ENCODE data around the gene INPP4B.

INPP4B gene

DNA sequence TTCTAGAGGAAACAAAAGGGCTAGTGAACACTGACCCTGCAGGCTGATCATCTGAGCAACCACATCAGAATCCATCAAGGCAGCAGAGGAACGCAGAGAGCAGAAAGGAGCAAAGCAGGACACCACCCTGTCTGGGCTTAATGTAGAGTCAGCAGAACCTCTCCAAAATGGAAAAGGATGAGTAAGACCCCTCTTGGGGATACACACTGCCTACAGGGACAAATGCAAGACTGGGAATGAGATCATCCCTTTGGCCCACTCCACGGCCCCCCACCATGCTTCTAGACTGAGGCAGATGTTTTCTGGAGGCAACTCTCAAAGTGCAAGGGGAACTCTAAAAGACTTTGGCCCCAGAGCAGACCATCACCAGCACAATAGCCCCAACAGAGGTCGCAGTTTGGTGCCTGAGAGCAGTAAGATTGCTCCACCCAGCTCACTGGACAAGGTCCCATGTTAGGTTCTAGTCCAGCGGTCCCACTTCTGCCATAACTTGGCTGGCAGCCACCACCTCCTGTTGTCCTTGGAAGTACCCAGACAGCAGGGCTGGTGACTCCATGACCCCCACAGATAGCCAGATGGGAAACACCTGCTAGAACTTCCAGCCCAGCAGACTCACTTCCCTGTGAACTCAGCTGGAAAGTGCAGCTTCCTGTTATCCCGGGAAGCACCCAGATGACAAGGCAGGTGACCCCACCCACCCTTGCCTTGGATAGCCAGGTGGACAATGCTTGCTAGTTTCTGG is 372.7 kb downstream of the INPP4B start:
- DNase-seq (ENCODE audit: low read depth): no peak

DNA sequence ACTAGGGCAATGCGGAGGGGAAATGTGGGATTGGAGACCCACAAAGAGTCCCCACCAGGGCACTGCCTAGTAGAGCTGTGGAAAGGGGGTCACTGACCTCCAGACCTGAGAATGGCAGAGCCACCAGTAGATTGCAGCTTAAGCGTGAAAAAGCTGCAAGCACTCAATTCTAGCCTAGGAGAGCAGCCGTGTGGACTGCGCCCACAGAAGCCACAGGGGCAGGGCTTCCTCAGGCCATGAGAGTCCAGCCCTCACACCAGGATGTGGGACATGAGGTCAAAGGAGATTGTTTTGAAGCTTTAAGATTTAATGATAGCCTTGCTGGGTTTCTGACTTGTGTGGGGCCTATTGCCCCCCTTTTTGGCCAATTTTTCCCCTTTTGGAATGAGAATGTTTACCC is 379.0 kb downstream of the INPP4B start:
- DNase-seq (ENCODE audit: low read depth): no peak

DNA sequence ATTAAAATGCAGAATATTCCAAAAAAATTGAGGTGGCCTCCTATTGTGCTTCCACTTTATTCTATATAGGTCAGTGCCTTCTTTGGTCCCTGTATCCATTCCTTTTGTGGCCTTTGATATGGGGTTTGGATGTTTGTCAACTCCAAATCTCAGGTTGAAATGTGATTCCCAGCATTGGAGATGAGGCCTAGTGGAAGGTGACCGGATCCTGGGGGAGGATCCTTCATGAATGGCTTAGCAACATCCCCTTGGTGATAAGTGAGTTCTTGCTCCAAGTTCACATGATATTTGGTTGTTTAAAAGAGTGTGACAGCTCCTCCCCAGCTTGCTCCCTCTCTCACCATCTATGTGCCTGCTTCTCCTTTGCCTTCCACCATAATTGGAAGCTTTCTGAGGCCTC is 380.6 kb downstream of the INPP4B start:
- no peak for DNase-seq (ENCODE audit: low read depth)

DNA sequence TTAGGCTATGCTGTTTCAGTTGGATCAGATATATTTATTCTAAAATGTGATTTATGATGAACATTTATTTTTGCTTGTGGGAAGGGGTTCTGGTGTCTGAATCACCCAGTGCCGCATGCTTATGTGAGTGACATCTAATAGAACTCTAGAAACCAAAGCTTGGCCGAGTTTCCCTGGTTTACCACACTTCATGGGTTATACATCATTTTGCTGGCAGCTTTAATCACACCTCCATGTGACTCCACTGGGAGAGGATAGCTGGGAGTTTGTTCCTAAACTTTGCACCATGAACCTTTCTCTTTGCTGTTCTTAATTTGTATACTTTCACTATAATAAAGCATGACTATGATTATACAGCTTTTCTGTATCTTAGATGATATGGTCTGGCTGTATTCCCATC is 382.9 kb downstream of the INPP4B start:
- no peak for DNase-seq (ENCODE audit: low read depth)

DNA sequence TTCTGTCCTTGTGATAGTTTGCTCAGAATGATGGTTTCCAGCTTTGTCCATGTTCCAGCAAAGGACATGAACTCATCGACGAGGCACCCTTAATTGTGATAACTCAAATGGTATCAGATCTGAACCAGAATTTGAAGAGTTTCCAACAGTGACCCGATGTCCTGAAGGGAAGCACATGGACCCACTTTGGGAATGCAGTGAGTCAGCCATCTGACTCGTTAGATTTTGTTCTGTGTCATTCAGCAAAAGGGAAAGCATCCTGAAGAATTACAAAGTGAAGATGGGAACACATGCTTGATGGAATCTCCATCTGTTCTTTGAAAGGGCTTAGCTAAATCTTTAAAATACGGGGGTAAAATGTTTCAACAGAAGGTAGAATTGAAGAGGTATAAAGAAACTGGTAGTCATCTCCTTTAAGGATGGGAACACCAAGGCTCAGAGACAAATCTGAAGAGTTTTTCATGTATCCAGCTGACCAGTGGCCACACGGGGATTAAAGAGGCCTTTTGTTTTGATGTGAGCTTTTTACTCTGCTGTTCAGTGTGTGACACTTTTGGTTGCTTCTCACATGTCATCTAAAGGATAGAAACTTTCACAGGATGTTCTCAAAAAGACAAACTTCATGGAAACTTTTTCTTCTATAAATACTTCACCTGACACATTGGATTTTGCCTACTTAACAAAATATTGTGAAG is 393.8 kb downstream of the INPP4B start:
- no peak for DNase-seq (ENCODE audit: low read depth)

DNA sequence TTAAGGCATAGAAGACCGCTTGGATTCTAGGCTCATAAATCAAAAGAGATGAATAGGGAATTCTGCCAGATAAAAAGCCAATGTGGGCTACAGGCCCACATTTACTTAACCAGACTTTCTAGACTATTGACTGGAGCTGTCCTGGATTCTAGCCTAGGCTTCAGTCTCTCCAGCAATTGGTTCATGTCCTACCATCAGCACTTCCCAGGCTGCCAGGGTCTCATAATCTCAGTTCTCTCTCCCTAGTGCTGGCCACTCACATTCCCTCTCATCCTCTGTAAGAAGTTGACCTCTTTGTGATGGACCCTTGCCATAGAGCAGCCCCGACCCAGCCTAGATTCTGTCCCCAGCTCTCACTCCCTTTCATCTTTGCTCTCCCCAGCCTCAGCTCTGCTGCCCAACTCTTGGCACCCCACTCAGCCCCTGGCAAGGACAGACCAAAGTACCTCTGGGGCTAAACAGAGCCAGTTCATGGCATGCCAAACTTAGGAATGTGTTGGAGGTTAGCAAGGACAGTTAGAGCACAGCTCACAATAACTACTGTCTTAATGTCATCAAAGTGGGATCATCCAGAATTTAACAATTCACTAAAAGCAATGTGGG is 396.2 kb downstream of the INPP4B start:
- no peak for DNase-seq (ENCODE audit: low read depth)

DNA sequence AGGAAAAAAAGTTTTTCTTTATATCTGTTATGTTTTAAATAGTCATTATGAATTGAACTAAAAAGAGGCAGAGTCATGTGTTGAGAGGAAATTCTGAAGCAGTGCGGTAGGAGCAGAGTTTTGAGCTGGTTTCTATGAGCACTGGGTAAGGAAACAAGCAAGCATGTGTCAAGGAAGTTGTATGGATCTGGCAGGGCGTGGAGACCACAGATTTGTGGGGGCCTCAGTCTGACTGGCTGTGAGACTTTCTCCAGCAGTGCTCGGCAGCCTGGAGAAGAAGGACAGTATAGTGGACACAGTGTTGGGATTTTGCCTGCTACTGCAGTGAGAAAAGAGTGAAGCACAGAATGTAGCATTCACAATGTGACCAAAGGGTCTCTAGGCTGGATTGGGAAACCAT is 399.1 kb downstream of the INPP4B start:
- DNase-seq (ENCODE audit: low read depth): no peak

DNA sequence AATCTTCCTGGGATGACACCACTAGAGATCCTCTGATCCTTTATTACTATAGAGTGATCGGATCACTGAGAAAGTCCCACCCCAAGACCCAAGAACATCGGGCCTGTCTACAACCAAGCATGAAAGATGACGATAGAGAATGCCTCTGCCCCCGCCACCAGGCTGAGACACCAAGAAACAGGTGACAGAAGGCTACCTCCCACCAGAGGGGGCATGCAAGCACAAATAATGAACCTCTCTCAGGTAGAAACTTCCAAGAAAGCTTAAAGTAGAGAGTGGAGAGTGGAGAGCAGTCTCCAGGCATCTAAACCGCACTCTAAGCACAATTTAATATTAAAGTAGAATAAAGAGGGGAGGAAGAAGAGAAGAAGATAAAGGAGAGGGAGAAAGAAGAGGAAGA is 402.6 kb downstream of the INPP4B start:
- no peak for DNase-seq (ENCODE audit: low read depth)

DNA sequence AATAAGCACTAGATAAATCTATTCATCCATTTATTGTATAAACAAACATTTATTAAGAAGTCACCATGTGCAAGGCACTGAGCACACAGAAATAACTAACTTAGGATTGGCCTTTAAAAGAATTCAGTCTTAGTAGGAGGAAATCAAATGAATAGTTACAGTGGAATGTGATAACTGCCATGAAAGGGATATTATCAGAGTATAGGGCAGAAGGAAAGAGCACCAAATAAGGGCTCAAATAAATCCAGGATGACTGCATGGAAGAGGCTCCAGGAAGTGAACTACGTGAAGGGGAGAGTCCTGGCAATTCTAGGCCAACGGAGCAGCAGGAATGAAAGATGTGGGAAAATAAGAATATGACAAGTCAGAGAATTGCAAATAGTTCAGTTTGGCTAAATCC is 406.0 kb downstream of the INPP4B start:
- DNase-seq (ENCODE audit: low read depth): no peak

DNA sequence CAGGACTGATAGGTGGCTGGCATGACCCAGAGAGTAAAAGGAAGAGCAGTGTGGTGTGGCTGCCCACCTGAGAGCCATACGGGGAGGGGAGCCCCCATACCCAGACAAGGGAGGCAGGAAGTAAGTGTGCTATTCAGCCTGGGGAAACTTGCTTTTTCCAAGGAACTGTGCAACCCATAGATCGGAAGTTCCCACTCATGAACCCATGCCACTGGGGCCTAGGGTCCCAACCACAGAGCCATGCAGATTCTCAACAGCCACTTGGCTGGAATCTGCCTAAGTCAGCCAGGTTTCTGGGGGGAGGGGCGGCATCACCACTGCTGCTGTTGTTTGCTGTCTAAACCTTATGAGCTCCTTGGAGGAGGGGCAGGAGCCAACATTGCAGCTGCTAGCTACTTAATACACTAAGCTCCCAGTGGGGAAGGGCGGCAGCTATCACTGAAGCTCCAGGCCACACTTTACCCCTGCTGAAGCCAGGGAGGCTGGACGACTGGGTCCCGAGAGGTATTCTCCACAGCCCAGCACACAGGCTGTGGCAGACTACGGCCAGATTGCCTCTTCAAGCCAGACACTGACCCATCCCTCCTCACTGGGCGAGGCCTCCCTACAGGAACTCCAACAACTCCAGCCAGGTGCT is 410.4 kb downstream of the INPP4B start:
- DNase-seq (ENCODE audit: low read depth): no peak

DNA sequence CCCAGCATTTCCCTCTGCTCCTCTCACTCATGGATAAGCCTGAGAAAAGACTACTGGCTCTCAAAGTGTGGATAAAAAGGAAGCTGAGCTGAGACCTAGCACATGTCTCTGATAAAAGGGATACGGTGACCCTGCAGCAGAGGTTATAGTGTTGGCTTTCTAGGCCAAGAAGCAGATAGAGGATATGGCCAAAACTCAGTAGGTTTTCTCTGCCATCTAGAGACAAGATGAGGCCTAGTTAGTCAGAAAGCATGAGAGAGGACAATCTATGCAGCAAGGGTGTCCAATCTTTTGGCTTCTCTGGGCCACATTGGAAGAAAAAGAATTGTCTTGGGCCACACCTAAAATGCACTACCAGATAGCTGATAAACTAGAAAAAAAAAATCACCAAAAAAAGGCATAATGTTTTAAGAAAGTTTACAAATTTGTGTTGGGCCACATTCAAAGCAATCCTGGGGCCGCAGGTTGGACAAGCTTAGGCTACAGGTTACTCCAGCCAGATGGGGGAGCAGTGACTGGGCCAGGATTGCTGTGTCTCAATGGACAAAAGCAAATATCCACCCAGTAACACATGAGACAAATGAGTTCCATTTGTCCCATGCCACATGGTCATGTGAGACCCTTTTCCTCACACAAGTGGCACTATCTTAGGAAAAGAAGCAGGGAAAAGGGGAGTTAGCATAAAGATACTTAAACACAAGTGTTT is 411.4 kb downstream of the INPP4B start:
- no peak for DNase-seq (ENCODE audit: low read depth)

DNA sequence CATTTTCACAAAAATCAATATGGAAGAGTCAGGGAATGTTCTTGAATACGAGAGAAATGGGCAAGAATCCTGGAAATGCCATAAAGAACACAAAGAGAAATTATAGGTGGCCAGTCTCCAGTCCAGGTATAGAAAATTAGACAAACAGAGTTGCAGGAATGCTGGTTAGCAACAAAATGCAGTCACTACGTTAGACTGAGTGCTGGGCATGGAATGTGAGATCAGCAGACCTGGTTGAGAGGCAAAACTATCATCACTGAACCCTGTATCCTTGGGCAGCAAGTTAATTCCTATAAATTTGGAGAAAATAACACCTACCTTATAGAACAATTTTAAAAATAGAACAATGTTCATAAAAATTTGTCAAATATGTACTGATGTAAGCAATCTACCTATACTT is 417.4 kb downstream of the INPP4B start:
- DNase-seq (ENCODE audit: low read depth): no peak

DNA sequence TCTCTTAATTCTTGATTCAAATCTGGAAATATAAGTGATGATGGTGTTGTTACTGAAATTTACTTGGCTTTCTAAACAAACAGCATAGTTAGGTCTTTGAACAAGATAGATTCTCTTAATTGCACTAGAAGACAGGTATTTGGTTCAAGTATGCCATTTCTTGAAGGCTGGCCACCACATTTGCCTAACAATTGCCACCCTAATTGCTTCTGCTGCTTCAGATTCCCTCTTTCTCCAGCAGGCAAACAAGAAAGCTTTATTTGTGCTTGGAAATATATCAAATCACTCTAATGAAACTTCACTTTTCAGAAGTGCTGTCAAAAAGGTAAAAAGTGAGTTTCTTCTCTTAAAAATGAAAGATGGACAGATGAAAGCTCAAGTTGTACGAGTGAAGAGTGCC is 418.6 kb downstream of the INPP4B start:
- DNase-seq (ENCODE audit: low read depth): no peak

DNA sequence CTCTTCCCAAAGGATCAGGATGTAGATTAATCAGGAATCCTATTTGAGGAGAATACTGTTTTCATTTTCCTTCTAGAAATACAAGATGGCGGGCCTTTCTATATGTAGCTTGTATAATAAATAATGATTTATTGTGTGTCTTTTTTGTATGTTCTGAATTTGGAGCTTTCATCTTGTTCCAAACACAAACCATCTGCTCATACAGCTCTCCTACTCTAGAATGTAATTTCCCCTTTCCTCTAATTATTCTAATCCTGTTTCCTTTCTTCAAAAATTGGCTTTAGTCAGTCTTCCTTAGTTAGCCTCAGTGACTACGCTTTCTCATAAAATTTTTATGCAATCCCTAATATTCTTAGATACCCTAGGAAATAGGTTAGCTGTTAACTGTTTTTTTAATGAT is 422.2 kb downstream of the INPP4B start:
- no peak for DNase-seq (ENCODE audit: low read depth)

DNA sequence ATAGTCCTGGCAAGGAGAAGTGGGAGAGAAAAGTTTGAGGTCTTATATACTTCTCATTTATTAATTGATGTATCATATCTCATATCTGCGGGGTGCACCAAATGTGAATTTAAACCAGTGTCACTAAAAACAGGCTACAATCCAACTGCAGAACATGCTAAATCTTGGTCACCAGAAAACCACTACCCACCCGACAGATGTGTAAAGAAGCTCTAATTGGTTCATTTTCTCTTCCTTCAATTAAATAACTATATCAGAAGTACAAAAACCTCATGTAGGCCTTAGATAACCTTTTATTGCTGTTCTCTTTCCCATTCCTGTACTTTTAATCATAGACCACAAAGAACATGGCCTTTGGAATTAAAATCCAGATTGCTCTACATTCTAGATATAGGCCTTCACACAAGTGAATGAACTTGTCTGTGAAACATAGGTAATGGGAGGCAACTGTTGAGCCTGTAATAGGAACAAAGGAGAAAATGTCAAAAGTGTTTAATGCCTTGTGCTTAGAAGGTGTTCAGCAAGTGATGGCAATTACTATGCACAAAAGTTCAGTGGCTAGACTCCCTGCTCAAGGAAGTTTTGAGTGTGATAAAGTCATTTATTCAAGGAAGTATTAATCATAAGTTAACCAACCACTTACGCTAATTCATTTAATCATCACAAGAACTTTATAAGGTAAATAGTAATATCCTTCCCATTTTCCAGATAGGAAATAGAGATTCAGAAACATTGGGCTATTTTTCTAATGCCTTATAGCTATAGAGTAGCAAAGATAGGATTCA is 425.6 kb downstream of the INPP4B start:
- no peak for DNase-seq (ENCODE audit: low read depth)

DNA sequence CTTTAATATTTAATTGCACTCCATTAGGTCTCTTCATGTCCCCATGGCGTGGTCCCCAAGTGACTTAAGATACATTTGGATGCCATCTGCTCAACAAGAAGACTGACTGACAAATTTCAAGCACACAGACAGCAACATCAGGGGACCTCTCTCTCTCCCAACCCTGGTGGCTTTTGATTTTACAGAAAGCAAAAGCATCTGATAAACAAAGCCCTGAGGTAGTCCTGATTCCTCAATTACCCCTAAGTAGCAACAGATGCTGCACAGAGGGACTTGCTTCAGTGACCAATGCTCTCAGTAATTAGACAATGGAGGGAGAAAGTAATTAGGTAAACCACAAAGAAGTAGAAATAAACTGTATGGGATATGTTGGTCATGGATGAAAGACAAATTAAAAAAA is 426.4 kb downstream of the INPP4B start:
- no peak for DNase-seq (ENCODE audit: low read depth)

DNA sequence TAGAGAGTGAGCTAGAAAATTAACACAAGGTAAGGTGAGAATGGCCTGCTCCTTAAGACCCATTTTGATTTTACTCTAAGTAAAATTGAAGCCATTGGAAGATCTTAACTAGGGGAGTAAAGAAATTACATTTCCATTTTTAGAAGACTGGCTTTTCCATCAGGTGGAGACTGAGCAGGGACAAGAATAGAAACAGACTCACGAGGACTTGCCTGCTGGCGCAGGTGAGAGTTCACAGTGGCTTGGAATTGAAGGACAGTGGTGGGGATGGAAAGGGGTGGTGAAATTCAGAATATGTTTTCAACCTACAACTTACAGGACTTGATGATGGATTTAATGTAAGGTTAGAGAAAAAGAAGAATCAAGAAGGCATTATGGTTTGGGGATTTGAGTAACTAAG is 427.4 kb downstream of the INPP4B start:
- DNase-seq (ENCODE audit: low read depth): no peak

DNA sequence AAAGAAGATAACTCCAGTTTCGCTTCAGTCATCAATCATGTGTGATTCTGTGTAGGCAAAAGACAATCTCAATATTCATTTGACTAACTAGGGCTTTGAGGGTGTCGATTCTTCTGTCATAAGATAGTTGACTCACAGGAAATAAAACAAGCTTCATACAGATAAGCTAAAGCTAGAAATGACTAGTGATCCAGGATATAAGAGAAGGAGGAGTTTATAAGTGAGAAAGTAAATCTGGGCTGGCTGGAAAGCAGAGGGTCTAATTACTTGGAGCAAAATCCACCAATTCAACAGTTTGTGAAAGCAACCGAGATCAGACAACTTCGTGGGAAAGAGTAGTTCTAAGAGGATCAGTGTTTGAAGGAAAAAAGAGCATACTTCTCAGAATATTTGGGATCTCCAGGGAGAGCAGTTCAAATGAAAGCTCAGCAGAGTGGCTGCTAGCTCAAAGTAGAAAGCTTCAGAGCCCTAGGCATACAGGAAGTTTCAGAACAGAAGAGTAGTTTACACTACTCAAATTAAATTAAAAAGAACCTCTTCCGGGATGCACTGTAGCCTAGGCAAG is 429.3 kb downstream of the INPP4B start:
- DNase-seq (ENCODE audit: low read depth): no peak

DNA sequence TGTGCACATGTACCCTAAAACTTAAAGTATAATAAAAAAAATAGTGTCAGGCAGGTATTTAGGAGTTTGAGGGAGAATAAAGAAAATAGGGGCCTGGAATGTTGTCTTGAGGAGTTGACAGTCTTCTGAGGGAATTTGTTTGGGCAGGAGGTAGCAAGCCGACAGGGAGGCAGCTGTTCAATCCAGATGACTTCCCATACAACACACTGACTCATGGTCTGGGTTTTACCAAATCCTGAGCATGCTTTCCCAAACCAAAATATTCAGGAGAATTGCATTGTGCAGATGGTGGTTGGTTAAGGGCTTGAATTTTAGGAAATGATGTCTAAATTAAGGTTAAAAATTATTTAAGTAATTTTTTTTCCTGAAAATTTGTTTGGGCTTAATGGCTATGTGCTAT is 430.0 kb downstream of the INPP4B start:
- no peak for DNase-seq (ENCODE audit: low read depth)

DNA sequence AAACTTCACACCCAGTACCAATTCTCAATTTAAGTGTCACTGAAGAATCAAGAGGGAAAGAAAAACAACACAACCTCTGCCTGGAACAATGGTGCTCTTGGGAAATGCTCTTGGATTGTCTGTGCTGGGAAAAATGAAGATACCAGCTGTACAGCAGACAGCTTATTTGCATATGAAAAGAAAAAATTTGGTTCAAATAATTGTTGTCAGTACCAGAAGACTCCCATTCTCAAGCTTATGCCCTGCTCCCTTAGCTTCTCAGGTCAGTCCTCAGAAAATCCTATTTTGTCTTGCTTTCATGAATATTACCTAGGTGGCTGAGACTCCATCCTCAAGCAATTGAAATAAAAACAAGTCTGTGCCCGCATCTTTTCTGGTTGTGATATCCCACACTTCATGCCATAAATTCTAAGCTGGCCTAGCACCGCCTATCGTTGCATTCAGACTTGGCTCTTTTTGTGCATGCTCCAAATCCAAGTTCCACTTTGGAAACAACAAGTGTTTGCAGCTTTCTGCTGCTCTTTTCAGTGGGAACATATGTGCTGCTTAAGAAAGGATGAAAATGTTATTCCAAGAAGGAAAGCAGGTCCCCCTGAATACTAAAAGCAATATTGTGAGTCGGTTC is 431.6 kb downstream of the INPP4B start:
- no peak for DNase-seq (ENCODE audit: low read depth)

DNA sequence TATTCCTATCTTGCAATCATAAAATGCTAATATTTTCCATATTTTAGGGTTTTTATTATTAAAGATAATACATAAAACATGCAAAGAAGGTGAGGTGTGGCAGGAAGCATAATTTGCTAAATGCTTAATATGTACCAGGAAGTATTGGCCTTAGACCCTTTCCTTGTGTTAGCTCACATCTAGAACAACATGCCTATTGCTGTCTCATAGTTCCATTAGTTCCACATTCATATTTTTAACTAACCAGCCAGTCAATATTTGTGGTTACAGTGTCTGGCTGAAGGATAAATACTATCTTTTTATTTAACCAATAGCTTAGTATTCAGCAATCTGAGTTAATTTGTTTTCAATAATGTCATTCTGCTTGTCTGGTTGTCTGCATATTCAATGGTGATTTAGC is 432.6 kb downstream of the INPP4B start:
- no peak for DNase-seq (ENCODE audit: low read depth)
